Measurements from ENCODE around the gene HDDC3. TPM values are rescaled to one million over a fixed set of nuclear protein-coding genes. Genes with fewer than 3 reads are reported as not detected.

The HDDC3 gene
- total and polyA plus RNA-seq, 4 experiments from 2014 or later = 27.4 to 38.7 (median 31.4) TPM

DNA sequence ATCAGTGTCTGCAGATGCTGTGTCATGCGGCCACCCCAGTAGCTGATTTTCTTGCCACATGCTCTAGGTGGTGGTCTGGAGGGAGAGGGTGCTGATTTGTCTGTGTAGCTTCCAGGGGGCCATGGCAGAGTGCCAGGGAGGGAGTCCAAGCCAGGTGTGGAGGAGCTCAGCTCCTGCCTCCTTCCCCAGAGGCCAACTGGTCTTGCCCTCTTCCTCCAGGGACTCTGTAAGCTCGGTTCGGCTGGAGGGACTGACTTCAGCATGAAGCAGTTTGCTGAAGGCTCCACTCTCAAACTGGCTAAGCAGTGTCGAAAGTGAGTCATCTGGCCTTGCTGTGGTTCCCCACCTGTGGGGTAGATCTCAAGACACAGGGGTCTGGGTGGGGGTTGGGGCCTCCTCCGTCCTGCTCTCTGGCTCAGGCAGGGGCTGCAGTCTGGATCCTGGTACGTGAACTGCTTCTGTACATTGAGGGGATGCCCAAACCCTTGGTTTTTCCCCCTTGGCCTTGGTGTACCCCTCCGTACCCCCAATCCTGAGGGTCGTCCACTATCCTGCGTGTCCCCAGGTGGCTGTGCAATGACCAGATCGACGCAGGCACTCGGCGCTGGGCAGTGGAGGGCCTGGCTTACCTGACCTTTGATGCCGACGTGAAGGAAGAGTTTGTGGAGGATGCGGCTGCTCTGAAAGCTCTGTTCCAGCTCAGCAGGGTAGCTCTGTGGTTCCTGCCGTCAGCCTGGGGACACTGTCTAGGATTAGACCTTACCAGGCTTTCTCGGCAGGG lies 15.4 kb upstream of the HDDC3 start:
- H3K9me3 Mint-ChIP-seq = peaks cover 0 to 3% (median 0%) of the 10 kb centered on the region in 8 donors
- peaks cover 27 to 69% of the 10 kb centered on the region in 2 donors for H3K36me3 Mint-ChIP-seq
- Histone ChIP-seq H3K36me3 (ENCODE audit: insufficient read depth, low read length) (peaks cover 60% of the 10 kb centered on the region), H3K9me3 (ENCODE audit: control insufficient read depth in 1 of 2, low read length in 2 of 2) (no peaks in the 10 kb centered on the region), H3K4me1 (ENCODE audit: insufficient read depth, low read length) (no peaks in the 10 kb centered on the region), H3K27me3 (ENCODE audit: insufficient read depth, low read length) (no peaks in the 10 kb centered on the region), H3K27ac (ENCODE audit: low read depth, low read length) (no peak overlapping the region), H3K4me3 (ENCODE audit: low read length in 2 of 2) (no peak overlapping the region)
- ChIA-PET CTCF (ENCODE audit: partially characterized antibody) (interaction anchor here (1.7 to 9.4 kb wide), 2 partner anchors 9 to 15 kb away, joined by 7 to 112 read pairs; partner anchors contain the start of genes HDDC3 and UNC45A), POLR2A (ENCODE audit: partially characterized antibody) (interaction anchor here (1.8 to 2.5 kb wide), 2 partner anchors 12 to 16 kb away, joined by 6 to 10 read pairs; partner anchors contain the start of genes HDDC3 and UNC45A)
- no peaks in the 10 kb centered on the region for H3K27me3 Mint-ChIP-seq
- H3K4me1 Mint-ChIP-seq = no peaks in the 10 kb centered on the region
- no peak for DNase-seq
- no peak overlapping the region for H3K4me3 Mint-ChIP-seq
- H3K27ac Mint-ChIP-seq = no peak overlapping the region
- intact Hi-C loops (cut with micrococcal nuclease) = no loop called here

DNA sequence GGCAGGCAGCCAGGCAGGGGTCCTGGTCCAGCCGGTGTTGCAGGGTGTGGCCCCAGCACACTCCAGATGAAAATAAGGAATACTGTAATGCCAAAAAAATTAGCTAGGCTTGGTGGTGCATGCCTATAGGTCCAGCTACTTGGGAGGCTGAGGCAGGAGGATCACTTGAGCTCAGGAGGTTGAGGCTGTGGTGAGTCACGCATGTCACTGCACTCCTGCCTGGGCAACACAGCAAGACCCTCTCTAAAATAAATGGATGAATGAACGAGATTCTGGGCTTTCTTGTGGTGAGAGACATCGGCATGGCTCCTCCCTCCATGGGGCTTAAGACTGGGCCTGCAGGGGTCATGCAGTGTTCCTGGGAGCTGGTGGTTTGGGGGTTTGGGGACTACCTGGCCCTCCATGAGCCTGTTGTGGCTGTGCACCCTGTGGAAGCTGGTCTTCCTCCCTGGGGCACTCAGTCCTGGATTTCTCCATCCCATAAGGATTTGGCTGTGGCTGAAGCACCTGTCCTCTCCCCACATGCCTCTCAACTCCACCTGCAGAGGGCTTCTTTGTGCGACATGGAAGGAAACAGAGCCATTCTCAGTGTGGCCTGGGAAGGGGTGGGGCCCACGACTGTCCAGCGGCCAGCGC lies 14.7 kb upstream of the HDDC3 start:
- no peaks in the 10 kb centered on the region for H3K27me3 ChIP-seq (ENCODE audit: insufficient read depth, low read length)
- Mint-ChIP-seq H3K27me3 (no peaks in the 10 kb centered on the region), H3K9me3 (peaks cover 0 to 3% (median 0%) of the 10 kb centered on the region in 8 donors), H3K4me1 (no peaks in the 10 kb centered on the region), H3K27ac (peak overlapping the region in 1 of 7 donors; percentile 13), H3K36me3 (peaks cover 31 to 72% of the 10 kb centered on the region in 2 donors), H3K4me3 (no peak overlapping the region)
- no peaks in the 10 kb centered on the region for H3K4me1 ChIP-seq (ENCODE audit: insufficient read depth, low read length)
- DNase-seq = no peak
- no peak overlapping the region for H3K27ac ChIP-seq (ENCODE audit: low read depth, low read length)
- POLR2A ChIA-PET (ENCODE audit: partially characterized antibody) = interaction anchor here (1.8 to 2.5 kb wide), 2 partner anchors 11 to 15 kb away, joined by 6 to 10 read pairs; partner anchors contain the start of genes HDDC3 and UNC45A
- peaks cover 64% of the 10 kb centered on the region for H3K36me3 ChIP-seq (ENCODE audit: insufficient read depth, low read length)
- no peak overlapping the region for H3K4me3 ChIP-seq (ENCODE audit: low read length in 2 of 2)
- CTCF ChIA-PET (ENCODE audit: partially characterized antibody) = interaction anchor here (1.4 to 9.4 kb wide), 3 partner anchors 9 to 14 kb away, joined by 3 to 112 read pairs (median 7); partner anchors contain the start of genes HDDC3 and UNC45A
- no peaks in the 10 kb centered on the region for H3K9me3 ChIP-seq (ENCODE audit: control insufficient read depth in 1 of 2, low read length in 2 of 2)
- intact Hi-C loops (cut with micrococcal nuclease) = no loop called here

DNA sequence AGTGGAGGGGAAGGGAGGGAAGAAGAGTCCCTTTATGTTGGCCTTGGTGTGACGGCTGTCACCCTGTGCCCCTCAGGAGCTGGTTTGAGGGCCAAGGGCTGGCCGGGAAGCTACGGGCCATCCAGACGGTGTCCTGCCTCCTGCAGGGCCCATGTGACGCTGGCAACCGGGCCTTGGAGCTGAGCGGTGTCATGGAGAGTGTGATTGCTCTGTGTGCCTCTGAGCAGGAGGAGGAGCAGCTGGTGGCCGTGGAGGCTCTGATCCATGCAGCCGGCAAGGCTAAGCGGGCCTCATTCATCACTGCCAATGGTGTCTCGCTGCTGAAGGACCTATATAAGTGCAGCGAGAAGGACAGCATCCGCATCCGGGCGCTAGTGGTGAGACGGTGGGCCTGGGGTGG lies 14.2 kb upstream of the HDDC3 start:
- H3K4me1 Mint-ChIP-seq = no peaks in the 10 kb centered on the region
- H3K9me3 ChIP-seq (ENCODE audit: control insufficient read depth in 1 of 2, low read length in 2 of 2) = no peaks in the 10 kb centered on the region
- no peaks in the 10 kb centered on the region for H3K27me3 ChIP-seq (ENCODE audit: insufficient read depth, low read length)
- H3K36me3 ChIP-seq (ENCODE audit: insufficient read depth, low read length) = peaks cover 61% of the 10 kb centered on the region
- H3K4me3 Mint-ChIP-seq = no peak overlapping the region
- H3K27ac ChIP-seq (ENCODE audit: low read depth, low read length) = no peak overlapping the region
- CTCF ChIA-PET (ENCODE audit: partially characterized antibody) = interaction anchor here (0.6 to 9.4 kb wide), 3 partner anchors 9 to 14 kb away, joined by 3 to 112 read pairs (median 3); partner anchors contain the start of genes HDDC3 and UNC45A
- no peaks in the 10 kb centered on the region for H3K9me3 Mint-ChIP-seq
- H3K36me3 Mint-ChIP-seq = peaks cover 27 to 70% of the 10 kb centered on the region in 2 donors
- no peak overlapping the region for H3K27ac Mint-ChIP-seq
- H3K27me3 Mint-ChIP-seq = no peaks in the 10 kb centered on the region
- intact Hi-C loops (cut with micrococcal nuclease) = no loop called here
- no peaks in the 10 kb centered on the region for H3K4me1 ChIP-seq (ENCODE audit: insufficient read depth, low read length)
- no peak for DNase-seq
- POLR2A ChIA-PET (ENCODE audit: partially characterized antibody) = interaction anchor here (1.8 to 2.5 kb wide), 2 partner anchors 11 to 15 kb away, joined by 6 to 10 read pairs; partner anchors contain the start of genes HDDC3 and UNC45A
- no peak overlapping the region for H3K4me3 ChIP-seq (ENCODE audit: low read length in 2 of 2)

DNA sequence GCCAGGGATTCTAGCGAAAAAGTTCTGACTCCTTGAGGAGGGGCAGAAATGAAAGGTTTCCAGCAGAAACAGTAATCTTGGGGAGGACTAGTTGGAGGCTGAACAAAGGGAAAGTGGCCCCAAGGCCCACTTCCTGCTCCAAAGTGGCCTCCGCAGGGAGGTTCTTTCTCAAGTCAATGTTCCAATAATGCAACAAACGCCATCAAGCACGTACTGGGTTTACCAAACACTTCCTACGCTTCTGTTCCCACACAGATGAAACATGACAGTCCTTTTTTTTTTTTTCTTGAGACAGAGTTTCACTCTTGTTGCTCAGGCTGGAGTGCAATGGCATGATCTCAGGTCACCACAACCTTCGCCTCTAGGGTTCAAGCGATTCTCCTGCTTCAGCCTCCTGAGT lies 12.7 kb upstream of the HDDC3 start:
- no peaks in the 10 kb centered on the region for H3K4me1 ChIP-seq (ENCODE audit: insufficient read depth, low read length)
- H3K36me3 Mint-ChIP-seq = peaks cover 34 to 69% of the 10 kb centered on the region in 2 donors
- ChIA-PET POLR2A (ENCODE audit: partially characterized antibody) (interaction anchor here (1.1 to 3.3 kb wide), 2 partner anchors 10 to 12 kb away, joined by 4 to 16 read pairs; partner anchors contain the start of genes HDDC3 and UNC45A), CTCF (ENCODE audit: partially characterized antibody) (interaction anchor here (3.4 to 9.4 kb wide), 2 partner anchors 10 to 13 kb away, joined by 28 to 112 read pairs; partner anchors contain the start of genes HDDC3, RCCD1 and UNC45A)
- peaks cover 0 to 1% (median 0%) of the 10 kb centered on the region in 4 donors for H3K4me1 Mint-ChIP-seq
- no peaks in the 10 kb centered on the region for H3K9me3 ChIP-seq (ENCODE audit: control insufficient read depth in 1 of 2, low read length in 2 of 2)
- no peak overlapping the region for H3K27ac ChIP-seq (ENCODE audit: low read depth, low read length)
- intact Hi-C loops (cut with micrococcal nuclease) = no loop called here
- H3K36me3 ChIP-seq (ENCODE audit: insufficient read depth, low read length) = peaks cover 69% of the 10 kb centered on the region
- H3K4me3 Mint-ChIP-seq = no peak overlapping the region
- H3K9me3 Mint-ChIP-seq = no peaks in the 10 kb centered on the region
- no peaks in the 10 kb centered on the region for H3K27me3 ChIP-seq (ENCODE audit: insufficient read depth, low read length)
- DNase-seq = no peak
- no peak overlapping the region for H3K4me3 ChIP-seq (ENCODE audit: low read length in 2 of 2)
- no peaks in the 10 kb centered on the region for H3K27me3 Mint-ChIP-seq
- no peak overlapping the region for H3K27ac Mint-ChIP-seq

DNA sequence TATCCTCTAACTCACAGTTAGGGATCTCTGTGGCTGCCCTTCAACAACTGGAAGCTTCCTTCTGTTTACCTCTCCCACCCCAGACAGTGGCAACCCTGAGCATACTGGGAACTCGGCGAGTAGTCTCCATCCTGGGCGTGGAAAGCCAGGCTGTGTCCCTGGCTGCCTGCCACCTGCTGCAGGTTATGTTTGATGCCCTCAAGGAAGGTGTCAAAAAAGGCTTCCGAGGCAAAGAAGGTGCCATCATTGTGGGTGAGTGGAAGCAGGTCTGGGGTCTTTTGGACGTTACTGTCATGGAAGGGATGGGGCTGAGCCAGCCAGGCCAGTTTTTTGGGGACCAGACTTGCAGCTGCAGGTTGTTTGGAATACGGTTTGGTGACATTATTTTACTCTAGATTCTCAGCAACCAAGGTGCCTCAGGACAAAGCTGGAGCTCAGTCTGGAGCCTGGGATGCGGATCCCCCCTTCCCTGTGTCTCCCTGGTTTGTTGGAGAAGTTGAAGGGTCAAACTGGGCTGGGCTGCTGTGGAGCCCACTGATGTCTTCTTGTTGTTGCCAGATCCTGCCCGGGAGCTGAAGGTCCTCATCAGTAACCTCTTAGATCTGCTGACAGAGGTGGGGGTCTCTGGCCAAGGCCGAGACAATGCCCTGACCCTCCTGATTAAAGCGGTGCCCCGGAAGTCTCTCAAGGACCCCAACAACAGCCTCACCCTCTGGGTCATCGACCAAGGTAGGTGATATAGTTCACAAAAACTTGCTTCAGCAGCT lies 10.2 kb upstream of the HDDC3 start:
- CTCF ChIA-PET (ENCODE audit: partially characterized antibody) = interaction anchor here (0.7 to 9.4 kb wide), 3 partner anchors 10 to 1983 kb away, joined by 3 to 112 read pairs (median 28); partner anchors contain the start of genes HDDC3, RCCD1 and UNC45A
- intact Hi-C loops (cut with micrococcal nuclease) = no loop called here
- Mint-ChIP-seq H3K27ac (peak overlapping the region in 2 of 7 donors; percentile 31 to 36), H3K9me3 (no peaks in the 10 kb centered on the region), H3K27me3 (no peaks in the 10 kb centered on the region), H3K4me1 (peaks cover 0 to 1% (median 0%) of the 10 kb centered on the region in 4 donors), H3K36me3 (peaks cover 34 to 57% of the 10 kb centered on the region in 2 donors), H3K4me3 (no peak overlapping the region)
- H3K4me1 ChIP-seq (ENCODE audit: insufficient read depth, low read length) = no peaks in the 10 kb centered on the region
- no peak for DNase-seq
- no peaks in the 10 kb centered on the region for H3K27me3 ChIP-seq (ENCODE audit: insufficient read depth, low read length)
- no peak overlapping the region for H3K4me3 ChIP-seq (ENCODE audit: low read length in 2 of 2)
- no peak overlapping the region for H3K27ac ChIP-seq (ENCODE audit: low read depth, low read length)
- no peaks in the 10 kb centered on the region for H3K9me3 ChIP-seq (ENCODE audit: control insufficient read depth in 1 of 2, low read length in 2 of 2)
- POLR2A ChIA-PET (ENCODE audit: partially characterized antibody) = interaction anchor here (0.6 to 3.3 kb wide), 3 partner anchors 8 to 1003 kb away, joined by 3 to 16 read pairs (median 10); partner anchors contain the start of genes RCCD1 and UNC45A
- peaks cover 68% of the 10 kb centered on the region for H3K36me3 ChIP-seq (ENCODE audit: insufficient read depth, low read length)

DNA sequence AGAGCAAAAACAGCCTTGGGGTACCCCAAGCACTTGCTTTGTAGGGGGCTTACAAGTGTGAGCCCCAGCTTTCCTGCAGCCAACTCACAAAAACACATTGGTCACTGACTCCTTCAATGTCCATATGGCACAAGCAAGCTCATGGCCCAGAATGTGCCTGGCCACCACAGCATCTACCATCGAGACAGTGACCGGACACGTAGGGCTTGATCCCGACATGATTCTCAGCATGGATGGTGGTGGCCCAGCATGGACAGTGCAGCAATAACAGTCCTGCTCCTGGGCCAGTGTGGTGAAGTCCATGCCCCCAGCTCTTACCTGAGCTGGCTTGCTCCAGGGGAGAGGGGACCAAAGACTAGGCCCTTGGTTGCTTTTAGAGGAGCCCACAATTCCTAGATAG lies 8.7 kb upstream of the HDDC3 start:
- Mint-ChIP-seq H3K4me1 (peaks cover 7 to 10% (median 10%) of the 10 kb centered on the region in 4 donors), H3K27ac (peak overlapping the region in 1 of 7 donors; percentile 10), H3K4me3 (no peak overlapping the region), H3K36me3 (peaks cover 34 to 52% of the 10 kb centered on the region in 2 donors), H3K27me3 (no peaks in the 10 kb centered on the region), H3K9me3 (peaks cover 0 to 4% (median 0%) of the 10 kb centered on the region in 8 donors)
- no peak overlapping the region for H3K27ac ChIP-seq (ENCODE audit: low read depth, low read length)
- intact Hi-C loops (cut with micrococcal nuclease) = no loop called here
- H3K4me3 ChIP-seq (ENCODE audit: low read length in 2 of 2) = no peak overlapping the region
- H3K9me3 ChIP-seq (ENCODE audit: control insufficient read depth in 1 of 2, low read length in 2 of 2) = no peaks in the 10 kb centered on the region
- H3K4me1 ChIP-seq (ENCODE audit: insufficient read depth, low read length) = peaks cover 8% of the 10 kb centered on the region
- ChIA-PET POLR2A (ENCODE audit: partially characterized antibody) (interaction anchor here (1.2 to 2.2 kb wide), 2 partner anchors 9 to 13 kb away, joined by 7 to 9 read pairs; partner anchors contain the start of genes HDDC3 and RCCD1), CTCF (ENCODE audit: partially characterized antibody) (interaction anchor here (0.8 to 9.4 kb wide), 4 partner anchors 8 to 621 kb away, joined by 3 to 112 read pairs (median 4); partner anchors contain the start of genes HDDC3 and UNC45A)
- peaks cover 56% of the 10 kb centered on the region for H3K36me3 ChIP-seq (ENCODE audit: insufficient read depth, low read length)
- DNase-seq = no peak
- no peaks in the 10 kb centered on the region for H3K27me3 ChIP-seq (ENCODE audit: insufficient read depth, low read length)
